Measurements from ENCODE around the gene ZG16. TPM values are rescaled to one million over a fixed set of nuclear protein-coding genes. Genes with fewer than 3 reads are reported as not detected.

Gene ZG16
- total and polyA plus RNA-seq, 9 of the 15 experiments (the other 6 are each of a cell fraction or from before 2014, with no cell fraction given), result 0.04 TPM; not detected in 8

DNA sequence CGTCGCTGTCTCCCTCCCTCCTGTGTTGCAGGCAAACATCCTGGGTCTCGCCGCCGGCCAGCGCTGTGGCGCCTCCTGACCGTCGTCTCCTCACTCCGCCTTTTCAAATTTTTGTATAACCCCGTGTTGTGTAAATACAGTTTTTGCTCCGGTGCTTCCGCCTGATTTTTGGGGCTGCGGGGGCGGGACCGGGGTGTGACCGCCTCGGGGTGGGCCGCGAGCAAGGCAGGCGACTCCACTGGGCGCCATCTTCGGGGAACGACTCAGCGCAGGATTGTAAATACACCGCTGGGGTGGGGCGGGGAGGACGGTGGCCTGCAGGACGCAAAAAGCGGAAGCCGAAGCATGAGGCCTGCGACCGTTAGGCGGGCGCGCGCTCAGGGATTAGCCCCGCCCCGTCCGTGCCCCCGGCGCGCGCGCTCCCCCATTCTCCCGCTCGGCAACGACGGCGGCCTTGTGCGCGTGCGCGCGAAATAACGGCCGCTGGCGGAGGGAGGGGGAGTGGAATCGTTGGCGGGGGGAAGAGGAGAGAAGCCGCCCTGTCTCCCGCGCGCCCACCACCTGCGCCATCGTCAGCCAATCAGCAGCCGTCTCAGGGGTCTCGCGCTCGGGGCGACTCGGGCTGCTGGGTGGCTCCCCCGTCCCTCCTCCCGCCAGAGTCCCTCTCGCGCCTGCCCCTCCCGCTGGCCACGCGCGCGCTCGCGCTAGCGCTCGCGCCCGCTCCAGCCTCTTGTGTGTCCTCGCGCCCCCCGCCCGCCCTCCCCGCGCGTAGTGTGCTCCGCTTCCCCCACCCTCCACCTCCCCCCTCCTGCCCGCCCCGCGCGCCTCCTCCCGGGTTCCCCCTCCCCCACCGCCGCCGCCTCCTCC is 27.4 kb downstream of the ZG16 start (continued):
- TF ChIP-seq NFIX (CRISPR knock-in tag; IDR thresholded peaks at IDR 0.05; ENCODE audit: low read depth) (no peak), CREM (IDR thresholded peaks at IDR 0.05; ENCODE audit: low read depth) (peak; percentile 86), NFXL1 (CRISPR knock-in tag; IDR thresholded peaks at IDR 0.05) (no peak), FOSL1 (tag; conservative IDR thresholded peaks at IDR 0.05) (peak; percentile 74), CREBBP (IDR thresholded peaks at IDR 0.05; ENCODE audit: low read depth, low read length) (no peak), ARNT (IDR thresholded peaks at IDR 0.05) (0 out of 4 replicates have a peak, but pooled peaks of 1 of the 2 experiments have one; percentile 45), TEAD1 (CRISPR knock-in tag; IDR thresholded peaks at IDR 0.05) (peak; percentile 68 to 75), OTX1 (CRISPR knock-in tag; IDR thresholded peaks at IDR 0.05) (peak; percentile 89), JUNB (CRISPR knock-in tag; conservative IDR thresholded peaks at IDR 0.05) (no peak), JUN (IDR thresholded peaks at IDR 0.05; ENCODE audit: borderline replicate concordance, low read depth, low read length) (peak; percentile 71; the same call in 1 of the 2 replicates), JUN (CRISPR knock-in tag; IDR thresholded peaks at IDR 0.05; ENCODE audit: borderline replicate concordance) (no peak), FOXA1 (IDR thresholded peaks at IDR 0.05; ENCODE audit: borderline replicate concordance) (no peak), ZNF121 (CRISPR knock-in tag; conservative IDR thresholded peaks at IDR 0.05) (no peak)
- TF ChIP-seq, protein P1, sequence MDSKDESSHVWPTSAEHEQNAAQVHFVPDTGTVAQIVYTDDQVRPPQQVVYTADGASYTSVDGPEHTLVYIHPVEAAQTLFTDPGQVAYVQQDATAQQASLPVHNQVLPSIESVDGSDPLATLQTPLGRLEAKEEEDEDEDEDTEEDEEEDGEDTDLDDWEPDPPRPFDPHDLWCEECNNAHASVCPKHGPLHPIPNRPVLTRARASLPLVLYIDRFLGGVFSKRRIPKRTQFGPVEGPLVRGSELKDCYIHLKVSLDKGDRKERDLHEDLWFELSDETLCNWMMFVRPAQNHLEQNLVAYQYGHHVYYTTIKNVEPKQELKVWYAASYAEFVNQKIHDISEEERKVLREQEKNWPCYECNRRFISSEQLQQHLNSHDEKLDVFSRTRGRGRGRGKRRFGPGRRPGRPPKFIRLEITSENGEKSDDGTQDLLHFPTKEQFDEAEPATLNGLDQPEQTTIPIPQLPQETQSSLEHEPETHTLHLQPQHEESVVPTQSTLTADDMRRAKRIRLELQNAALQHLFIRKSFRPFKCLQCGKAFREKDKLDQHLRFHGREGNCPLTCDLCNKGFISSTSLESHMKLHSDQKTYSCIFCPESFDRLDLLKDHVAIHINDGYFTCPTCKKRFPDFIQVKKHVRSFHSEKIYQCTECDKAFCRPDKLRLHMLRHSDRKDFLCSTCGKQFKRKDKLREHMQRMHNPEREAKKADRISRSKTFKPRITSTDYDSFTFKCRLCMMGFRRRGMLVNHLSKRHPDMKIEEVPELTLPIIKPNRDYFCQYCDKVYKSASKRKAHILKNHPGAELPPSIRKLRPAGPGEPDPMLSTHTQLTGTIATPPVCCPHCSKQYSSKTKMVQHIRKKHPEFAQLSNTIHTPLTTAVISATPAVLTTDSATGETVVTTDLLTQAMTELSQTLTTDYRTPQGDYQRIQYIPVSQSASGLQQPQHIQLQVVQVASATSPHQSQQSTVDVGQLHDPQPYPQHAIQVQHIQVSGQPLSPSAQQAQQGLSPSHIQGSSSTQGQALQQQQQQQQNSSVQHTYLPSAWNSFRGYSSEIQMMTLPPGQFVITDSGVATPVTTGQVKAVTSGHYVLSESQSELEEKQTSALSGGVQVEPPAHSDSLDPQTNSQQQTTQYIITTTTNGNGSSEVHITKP (IDR thresholded peaks at IDR 0.05; ENCODE audit: partially characterized antibody), result peak; percentile 82
- TF ChIP-seq, protein P2, sequence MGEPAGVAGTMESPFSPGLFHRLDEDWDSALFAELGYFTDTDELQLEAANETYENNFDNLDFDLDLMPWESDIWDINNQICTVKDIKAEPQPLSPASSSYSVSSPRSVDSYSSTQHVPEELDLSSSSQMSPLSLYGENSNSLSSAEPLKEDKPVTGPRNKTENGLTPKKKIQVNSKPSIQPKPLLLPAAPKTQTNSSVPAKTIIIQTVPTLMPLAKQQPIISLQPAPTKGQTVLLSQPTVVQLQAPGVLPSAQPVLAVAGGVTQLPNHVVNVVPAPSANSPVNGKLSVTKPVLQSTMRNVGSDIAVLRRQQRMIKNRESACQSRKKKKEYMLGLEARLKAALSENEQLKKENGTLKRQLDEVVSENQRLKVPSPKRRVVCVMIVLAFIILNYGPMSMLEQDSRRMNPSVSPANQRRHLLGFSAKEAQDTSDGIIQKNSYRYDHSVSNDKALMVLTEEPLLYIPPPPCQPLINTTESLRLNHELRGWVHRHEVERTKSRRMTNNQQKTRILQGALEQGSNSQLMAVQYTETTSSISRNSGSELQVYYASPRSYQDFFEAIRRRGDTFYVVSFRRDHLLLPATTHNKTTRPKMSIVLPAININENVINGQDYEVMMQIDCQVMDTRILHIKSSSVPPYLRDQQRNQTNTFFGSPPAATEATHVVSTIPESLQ (CRISPR knock-in tag; IDR thresholded peaks at IDR 0.05), result peak; percentile 70; the same call in 1 of the 2 replicates
- TF ChIP-seq, protein P3, sequence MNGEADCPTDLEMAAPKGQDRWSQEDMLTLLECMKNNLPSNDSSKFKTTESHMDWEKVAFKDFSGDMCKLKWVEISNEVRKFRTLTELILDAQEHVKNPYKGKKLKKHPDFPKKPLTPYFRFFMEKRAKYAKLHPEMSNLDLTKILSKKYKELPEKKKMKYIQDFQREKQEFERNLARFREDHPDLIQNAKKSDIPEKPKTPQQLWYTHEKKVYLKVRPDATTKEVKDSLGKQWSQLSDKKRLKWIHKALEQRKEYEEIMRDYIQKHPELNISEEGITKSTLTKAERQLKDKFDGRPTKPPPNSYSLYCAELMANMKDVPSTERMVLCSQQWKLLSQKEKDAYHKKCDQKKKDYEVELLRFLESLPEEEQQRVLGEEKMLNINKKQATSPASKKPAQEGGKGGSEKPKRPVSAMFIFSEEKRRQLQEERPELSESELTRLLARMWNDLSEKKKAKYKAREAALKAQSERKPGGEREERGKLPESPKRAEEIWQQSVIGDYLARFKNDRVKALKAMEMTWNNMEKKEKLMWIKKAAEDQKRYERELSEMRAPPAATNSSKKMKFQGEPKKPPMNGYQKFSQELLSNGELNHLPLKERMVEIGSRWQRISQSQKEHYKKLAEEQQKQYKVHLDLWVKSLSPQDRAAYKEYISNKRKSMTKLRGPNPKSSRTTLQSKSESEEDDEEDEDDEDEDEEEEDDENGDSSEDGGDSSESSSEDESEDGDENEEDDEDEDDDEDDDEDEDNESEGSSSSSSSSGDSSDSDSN (IDR thresholded peaks at IDR 0.05; ENCODE audit: borderline replicate concordance in 1 of 2, low read depth in 2 of 2, low read length in 2 of 2), result 0 out of 4 replicates have a peak, but pooled peaks of 1 of the 2 experiments have one; percentile 44
- TF ChIP-seq, protein P4, sequence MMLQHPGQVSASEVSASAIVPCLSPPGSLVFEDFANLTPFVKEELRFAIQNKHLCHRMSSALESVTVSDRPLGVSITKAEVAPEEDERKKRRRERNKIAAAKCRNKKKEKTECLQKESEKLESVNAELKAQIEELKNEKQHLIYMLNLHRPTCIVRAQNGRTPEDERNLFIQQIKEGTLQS (IDR thresholded peaks at IDR 0.05), result peak; percentile 36; the same call in 1 of the 2 replicates
- TF ChIP-seq, protein P4 (CRISPR knock-in tag; conservative IDR thresholded peaks at IDR 0.05), result 0 out of 2 replicates have a peak, but pooled peaks have one; percentile 25
